GM23248 (cell line): ENCODE measurements around the gene SIAH3. TPM values are rescaled to one million over a fixed set of nuclear protein-coding genes. Genes with fewer than 3 reads are reported as not detected.

Source experiments
- DNase-seq: peaks from one replicate; pipeline ENCODE4 v3.0.0-alpha.2; 2015
- H2AFZ ChIP-seq: fragments of 200-600 bp; sonication (generic); 2 replicates; pipeline ENCODE4 v1.6.1; 2016; ENCODE audit warnings: antibody characterized with exemption
- H3F3A ChIP-seq: fragments of 200-600 bp; sonication (generic); 2 replicates; pipeline ENCODE4 v1.6.1; 2016; ENCODE audit warnings: mild to moderate bottlenecking, antibody characterized with exemption, mixed run types; ENCODE audit not compliant: insufficient read depth
- H3K27ac ChIP-seq: fragments of 200-600 bp; sonication (generic); 2 replicates; pipeline ENCODE4 v1.5.1; 2016; ENCODE audit warnings: mild to moderate bottlenecking
- H3K27me3 ChIP-seq: fragments of 200-600 bp; sonication (generic); replicated peaks from 2 replicates; pipeline ENCODE4 v1.6.1; 2016; ENCODE audit warnings: mild to moderate bottlenecking; ENCODE audit not compliant: insufficient read depth
- H3K36me3 ChIP-seq: fragments of 200-600 bp; sonication (generic); 2 replicates; pipeline ENCODE4 v1.6.1; 2016; ENCODE audit warnings: low read depth, mild to moderate bottlenecking
- H3K4me1 ChIP-seq: fragments of 200-600 bp; sonication (generic); 2 replicates; pipeline ENCODE4 v1.6.1; 2016; ENCODE audit warnings: mild to moderate bottlenecking; ENCODE audit not compliant: insufficient read depth
- H3K4me2 ChIP-seq: fragments of 200-600 bp; sonication (generic); one replicate; pipeline ENCODE4 v1.6.1; 2016; ENCODE audit warnings: mild to moderate bottlenecking; ENCODE audit not compliant: unreplicated experiment
- H3K4me3 ChIP-seq: fragments of 200-600 bp; sonication (generic); 2 replicates; pipeline ENCODE4 v1.5.1; 2016; ENCODE audit warnings: mild to moderate bottlenecking
- H3K79me2 ChIP-seq: fragments of 200-600 bp; sonication (generic); 2 replicates; pipeline ENCODE4 v1.6.1; 2016; ENCODE audit warnings: mild to moderate bottlenecking; ENCODE audit not compliant: insufficient read depth
- H3K9ac ChIP-seq: fragments of 200-600 bp; sonication (generic); 2 replicates; pipeline ENCODE4 v1.6.1; 2016; ENCODE audit warnings: mild to moderate bottlenecking
- H3K9me2 ChIP-seq: fragments of 200-600 bp; sonication (generic); 2 replicates; pipeline ENCODE4 v1.6.1; 2016; ENCODE audit warnings: mixed run types, mild to moderate bottlenecking, moderate library complexity; ENCODE audit not compliant: insufficient read depth
- H3K9me3 ChIP-seq: fragments of 200-600 bp; sonication (generic); one replicate; pipeline ENCODE4 v1.6.1; 2017; ENCODE audit warnings: low read depth
- H4K20me1 ChIP-seq: fragments of 200-600 bp; sonication (generic); 2 replicates; pipeline ENCODE4 v1.6.0; 2016; ENCODE audit not compliant: insufficient read depth
- EZH2 ChIP-seq: fragments of 200-600 bp; sonication (generic); IDR thresholded peaks from 2 replicates; pipeline ENCODE4 v1.6.1; 2018; ENCODE audit warnings: antibody characterized with exemption, mild to moderate bottlenecking; ENCODE audit not compliant: insufficient read depth, poor library complexity, severe bottlenecking
- EZH2phosphoT487 ChIP-seq: fragments of 200-600 bp; sonication (generic); IDR thresholded peaks from 2 replicates; pipeline ENCODE4 v1.6.1; 2018; ENCODE audit warnings: antibody characterized with exemption, moderate library complexity, mild to moderate bottlenecking, low read depth; ENCODE audit not compliant: insufficient read depth
- WGBS, 2 experiments: methylation state at CpG; one replicate each; pipeline ENCODE4 v1.1.6; 2015 to 2017; ENCODE audit warnings: low lambda C conversion rate in 2 of 2, low coverage in 1 of 2; ENCODE audit errors: missing lambda C conversion rate in 2 of 2; 5-methylcytosine and 5-hydroxymethylcytosine counted together
- in situ Hi-C: fragments of 300-500 bp; cut with MboI; formaldehyde crosslinking; loops from 2 replicates; pipeline ENCODE4 v1.15.0; 2020
- polyA plus RNA-seq: library from polyadenylated mRNA; unstranded; fragments of >200 nt; fragmentation: Nextera tagmentation; extraction: Ambion mirVana; gene quantifications from 2 replicates; pipeline ENCODE4 v1.2.1, GENCODE V29; 2016
- small RNA-seq: library from RNA; depleted of rRNA; stranded (forward); fragments of <200 nt; gene quantifications from one replicate; pipeline ENCODE3, GENCODE V24; 2014; ENCODE audit warnings: low read depth, low replicate concordance
- total RNA-seq: library from RNA; depleted of rRNA; stranded (reverse); fragments of >200 nt; shearing (Covaris generic); gene quantifications from 2 replicates; pipeline ENCODE4 v1.2.3, GENCODE V29; 2014; rRNA removed

SIAH3 gene
- total and polyA plus RNA-seq, 2 experiments from 2014 or later = not detected

DNA sequence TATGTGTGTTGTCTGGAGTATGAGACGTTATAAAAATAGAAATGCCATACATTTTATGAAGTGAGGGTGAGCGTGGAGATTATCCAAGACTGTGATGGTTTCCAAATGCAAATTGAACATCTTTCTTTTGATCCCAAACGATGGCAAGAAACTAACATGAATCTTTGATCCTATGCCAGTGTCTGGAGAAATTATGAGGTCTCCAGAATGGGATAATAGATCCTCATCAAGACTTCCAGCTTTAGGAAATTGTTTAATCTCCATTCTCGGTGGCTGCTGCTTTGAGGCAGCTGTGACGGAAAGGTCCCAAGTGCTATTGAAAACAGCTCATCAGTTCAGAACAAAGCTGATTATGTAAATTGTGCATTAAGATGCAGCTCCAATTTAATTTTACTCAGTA, 118.6 kb downstream of the SIAH3 start:
- in situ Hi-C loops = no loop called here
- H3K4me2 ChIP-seq = no peak overlapping the region
- H3K9me3 ChIP-seq = no peaks in the 10 kb centered on the region
- no peak for DNase-seq
- TF ChIP-seq EZH2 = no peak
- TF ChIP-seq EZH2phosphoT487 = no peak
- H3K79me2 ChIP-seq = no peaks in the 10 kb centered on the region
- H3F3A ChIP-seq = no peaks in the 10 kb centered on the region
- no peaks in the 10 kb centered on the region for H4K20me1 ChIP-seq
- H3K4me1 ChIP-seq = no peaks in the 10 kb centered on the region
- no peak overlapping the region for H3K9ac ChIP-seq
- no peaks in the 10 kb centered on the region for H3K36me3 ChIP-seq
- peaks cover 31% of the 10 kb centered on the region; the same call in 1 of the 2 replicates for H3K27me3 ChIP-seq
- H3K4me3 ChIP-seq = no peak overlapping the region
- H3K27ac ChIP-seq = no peak overlapping the region
- WGBS, 2 experiments = 11 to 13% methylated on average over 5 of the region's 5 CpGs
- no peaks in the 10 kb centered on the region for H3K9me2 ChIP-seq
- no peak overlapping the region for H2AFZ ChIP-seq

DNA sequence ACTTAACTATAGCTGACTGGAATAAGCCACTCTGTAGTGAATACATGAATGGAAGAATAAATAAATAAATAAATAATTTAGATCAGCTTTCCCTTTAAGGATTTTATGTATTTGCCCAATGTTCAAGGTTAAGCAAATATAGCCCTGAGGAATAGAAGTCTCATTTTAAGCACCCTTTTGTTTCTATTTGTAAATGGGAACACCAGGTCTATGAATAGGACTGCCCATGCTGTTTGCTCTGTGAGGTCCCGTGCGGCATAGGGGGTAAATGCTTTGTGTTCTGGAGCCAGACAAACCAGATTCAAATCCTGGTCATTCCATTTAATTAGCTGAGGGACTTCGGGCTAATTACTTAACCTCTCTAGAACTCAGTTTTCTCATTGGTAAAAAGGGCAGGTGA, 120.1 kb downstream of the SIAH3 start:
- Histone ChIP-seq H3K79me2 (no peaks in the 10 kb centered on the region), H3K27me3 (peaks cover 31% of the 10 kb centered on the region; the same call in 1 of the 2 replicates), H3F3A (no peaks in the 10 kb centered on the region), H2AFZ (no peak overlapping the region), H3K27ac (no peak overlapping the region), H3K9ac (no peak overlapping the region), H4K20me1 (no peaks in the 10 kb centered on the region), H3K9me2 (no peaks in the 10 kb centered on the region), H3K4me1 (no peaks in the 10 kb centered on the region), H3K9me3 (no peaks in the 10 kb centered on the region), H3K4me2 (no peak overlapping the region), H3K4me3 (no peak overlapping the region), H3K36me3 (no peaks in the 10 kb centered on the region)
- no peak for TF ChIP-seq EZH2
- no peak for TF ChIP-seq EZH2phosphoT487
- in situ Hi-C loops = no loop called here
- DNase-seq = no peak
- whole genome bisulfite sequencing, 2 experiments = 51 to 55% methylated on average over 3 of the region's 3 CpGs

DNA sequence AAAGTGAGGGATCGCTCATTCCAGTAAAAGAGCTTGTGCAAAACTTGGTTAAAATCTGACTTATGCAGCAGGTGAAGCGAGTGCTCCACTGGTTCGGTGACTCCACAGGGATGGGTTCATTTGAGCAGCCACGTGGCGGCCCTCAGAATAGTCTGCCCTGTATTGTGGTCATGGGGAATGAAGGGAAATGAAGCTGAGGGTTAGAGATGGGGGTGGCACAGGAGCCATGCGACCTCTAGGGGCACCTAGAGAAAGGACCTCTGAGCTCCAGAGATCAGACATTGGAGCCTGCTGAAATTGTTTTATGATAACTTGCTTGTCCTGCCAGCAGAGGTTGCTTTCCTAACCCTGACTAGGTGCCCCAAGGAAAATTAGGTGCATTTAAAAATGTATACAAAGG, 122.8 kb downstream of the SIAH3 start:
- TF ChIP-seq EZH2phosphoT487 (no peak), EZH2 (no peak)
- no peaks in the 10 kb centered on the region for H3K9me2 ChIP-seq
- no peak overlapping the region for H3K9ac ChIP-seq
- H4K20me1 ChIP-seq = no peaks in the 10 kb centered on the region
- H3F3A ChIP-seq = no peaks in the 10 kb centered on the region
- H3K4me2 ChIP-seq = no peak overlapping the region
- H3K27ac ChIP-seq = no peak overlapping the region
- no peaks in the 10 kb centered on the region for H3K36me3 ChIP-seq
- in situ Hi-C loops = no loop called here
- no peaks in the 10 kb centered on the region for H3K9me3 ChIP-seq
- H3K27me3 ChIP-seq = peaks cover 50% of the 10 kb centered on the region
- no peak overlapping the region for H2AFZ ChIP-seq
- WGBS, 2 experiments = 73 to 83% methylated on average over 6 of the region's 6 CpGs
- DNase-seq = peak; percentile 9
- no peaks in the 10 kb centered on the region for H3K4me1 ChIP-seq
- H3K79me2 ChIP-seq = no peaks in the 10 kb centered on the region
- H3K4me3 ChIP-seq = no peak overlapping the region

Small RNAs within 50 kb of the gene (small RNA-seq; reads per million reads assigned to genes)
- gene RF00017 = not detected

Other genes with a start within 250 kb of the SIAH3 start
- not detected in 2 replicates for gene ERICH6B, start 236.0 kb downstream of the SIAH3 start, total RNA-seq
- gene ERICH6B, start 236.0 kb downstream of the SIAH3 start, polyA plus RNA-seq = not detected in 2 replicates
- gene CBY2, start 149.4 kb downstream of the SIAH3 start, total RNA-seq = not detected in 2 replicates
- not detected in 2 replicates for gene CBY2, start 149.4 kb downstream of the SIAH3 start, polyA plus RNA-seq
- 8.6 and 15.6 TPM in 2 replicates for gene ZC3H13, start 201.0 kb upstream of the SIAH3 start, total RNA-seq
- 50.7 and 53.4 TPM in 2 replicates for gene ZC3H13, start 201.0 kb upstream of the SIAH3 start, polyA plus RNA-seq